Neural progenitor cell (in vitro differentiated cells): ENCODE data around the gene GALNTL6. TPM values are rescaled to one million over a fixed set of nuclear protein-coding genes. Genes with fewer than 3 reads are reported as not detected.

Experiments
- DNase-seq: peaks from one replicate; pipeline ENCODE4 v3.0.0-alpha.2; 2016; ENCODE audit warnings: low spot score
- H2AFZ ChIP-seq: fragments of 200-600 bp; sonication (generic); replicated peaks from 2 replicates; pipeline ENCODE4 v1.6.1; 2016; ENCODE audit warnings: antibody characterized with exemption
- H3F3A ChIP-seq: fragments of 200-600 bp; sonication (generic); 2 replicates; pipeline ENCODE4 v1.6.1; 2016; ENCODE audit warnings: antibody characterized with exemption, low read depth
- H3K27ac ChIP-seq: fragments of 200-600 bp; sonication (generic); 2 replicates; pipeline ENCODE4 v1.5.1; 2016; ENCODE audit warnings: mild to moderate bottlenecking
- H3K27me3 ChIP-seq: fragments of 200-600 bp; sonication (generic); 2 replicates; pipeline ENCODE4 v1.6.1; 2016; ENCODE audit warnings: mild to moderate bottlenecking, moderate library complexity
- H3K36me3 ChIP-seq: fragments of 200-600 bp; sonication (generic); 2 replicates; pipeline ENCODE4 v1.5.1; 2016
- H3K4me1 ChIP-seq: fragments of 200-600 bp; sonication (generic); 2 replicates; pipeline ENCODE4 v1.6.1; 2016; ENCODE audit warnings: mixed run types
- H3K4me2 ChIP-seq: fragments of 200-600 bp; sonication (generic); 2 replicates; pipeline ENCODE4 v1.6.1; 2016
- H3K4me3 ChIP-seq: fragments of 200-600 bp; sonication (generic); 2 replicates; pipeline ENCODE4 v1.5.1; 2016
- H3K79me2 ChIP-seq: fragments of 200-600 bp; sonication (generic); 2 replicates; pipeline ENCODE4 v1.6.1; 2016; ENCODE audit warnings: low read depth
- H3K9ac ChIP-seq: fragments of 200-600 bp; sonication (generic); 2 replicates; pipeline ENCODE4 v1.6.1; 2016
- H3K9me3 ChIP-seq: fragments of 200-600 bp; sonication (generic); 2 replicates; pipeline ENCODE4 v1.5.1; 2016; ENCODE audit warnings: low read depth
- H4K20me1 ChIP-seq: fragments of 200-600 bp; sonication (generic); 2 replicates; pipeline ENCODE4 v1.6.1; 2016; ENCODE audit warnings: low read depth
- H3K27ac Mint-ChIP-seq: 3 replicates; pipeline ENCODE4 v1.8.0; 2021; ENCODE audit warnings: mixed read lengths
- H3K27me3 Mint-ChIP-seq: 2 replicates; pipeline ENCODE4 v1.8.0; 2022; ENCODE audit warnings: low read depth, mild to moderate bottlenecking, inconsistent platforms, moderate library complexity, mixed read lengths; ENCODE audit not compliant: insufficient read depth
- H3K36me3 Mint-ChIP-seq: 3 replicates; pipeline ENCODE4 v1.8.0; 2021; ENCODE audit warnings: mixed read lengths
- H3K4me1 Mint-ChIP-seq: 3 replicates; pipeline ENCODE4 v1.8.0; 2021; ENCODE audit warnings: mixed read lengths
- H3K4me3 Mint-ChIP-seq: 3 replicates; pipeline ENCODE4 v1.8.0; 2021; ENCODE audit warnings: mild to moderate bottlenecking, moderate library complexity, mixed read lengths
- H3K9me3 Mint-ChIP-seq: 3 replicates; pipeline ENCODE4 v1.8.0; 2020; ENCODE audit warnings: mixed read lengths
- EZH2 ChIP-seq: fragments of 200-600 bp; sonication (generic); IDR thresholded peaks from 2 replicates; pipeline ENCODE4 v1.6.1; 2017; ENCODE audit warnings: antibody characterized with exemption, mild to moderate bottlenecking, moderate library complexity
- EZH2phosphoT487 ChIP-seq: fragments of 200-600 bp; sonication (generic); IDR thresholded peaks from 2 replicates; pipeline ENCODE4 v1.6.1; 2017; ENCODE audit warnings: antibody characterized with exemption
- total RNA-seq: library from RNA; depleted of rRNA; stranded (reverse); fragments of >200 nt; gene quantifications from 2 replicates; pipeline ENCODE4 v1.2.3, GENCODE V29; 2015; ENCODE audit warnings: low replicate concordance
- TF ChIP-seq, protein P1 (sequence below): fragments of 200-600 bp; sonication (generic); IDR thresholded peaks from 2 replicates; pipeline ENCODE4 v1.5.1; 2017; ENCODE audit warnings: antibody characterized with exemption, mild to moderate bottlenecking

Gene GALNTL6
- total RNA-seq, 1 donor from 2014 or later = 0.15 TPM

DNA sequence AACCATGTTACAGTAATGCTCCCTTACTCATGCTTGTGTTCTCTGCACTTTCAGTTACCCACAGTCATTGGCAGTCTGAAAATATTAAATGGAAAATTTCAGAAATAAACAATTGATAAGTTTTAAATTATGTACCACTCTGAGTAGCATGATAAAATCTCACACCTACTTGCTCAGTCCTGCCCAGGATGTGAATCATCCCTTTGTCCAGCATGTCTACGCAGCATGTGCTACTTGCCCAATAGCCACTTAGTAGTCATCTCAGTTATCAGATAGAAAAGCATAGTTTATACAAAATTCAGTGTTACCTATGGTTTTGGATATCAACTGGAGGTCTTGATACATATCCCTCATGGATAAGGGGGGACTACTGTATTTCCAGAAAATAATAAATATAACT lies 577.1 kb downstream of the GALNTL6 start:
- no peaks in the 10 kb centered on the region for H3K9me3 ChIP-seq
- H3K9ac ChIP-seq = no peak overlapping the region
- H3F3A ChIP-seq = no peaks in the 10 kb centered on the region
- H3K4me3 Mint-ChIP-seq = no peak overlapping the region
- H2AFZ ChIP-seq = no peak overlapping the region
- H3K9me3 Mint-ChIP-seq = no peaks in the 10 kb centered on the region
- H3K4me1 Mint-ChIP-seq = no peaks in the 10 kb centered on the region
- H3K4me1 ChIP-seq = no peaks in the 10 kb centered on the region
- TF ChIP-seq EZH2 (no peak), EZH2phosphoT487 (no peak)
- TF ChIP-seq, protein P1, sequence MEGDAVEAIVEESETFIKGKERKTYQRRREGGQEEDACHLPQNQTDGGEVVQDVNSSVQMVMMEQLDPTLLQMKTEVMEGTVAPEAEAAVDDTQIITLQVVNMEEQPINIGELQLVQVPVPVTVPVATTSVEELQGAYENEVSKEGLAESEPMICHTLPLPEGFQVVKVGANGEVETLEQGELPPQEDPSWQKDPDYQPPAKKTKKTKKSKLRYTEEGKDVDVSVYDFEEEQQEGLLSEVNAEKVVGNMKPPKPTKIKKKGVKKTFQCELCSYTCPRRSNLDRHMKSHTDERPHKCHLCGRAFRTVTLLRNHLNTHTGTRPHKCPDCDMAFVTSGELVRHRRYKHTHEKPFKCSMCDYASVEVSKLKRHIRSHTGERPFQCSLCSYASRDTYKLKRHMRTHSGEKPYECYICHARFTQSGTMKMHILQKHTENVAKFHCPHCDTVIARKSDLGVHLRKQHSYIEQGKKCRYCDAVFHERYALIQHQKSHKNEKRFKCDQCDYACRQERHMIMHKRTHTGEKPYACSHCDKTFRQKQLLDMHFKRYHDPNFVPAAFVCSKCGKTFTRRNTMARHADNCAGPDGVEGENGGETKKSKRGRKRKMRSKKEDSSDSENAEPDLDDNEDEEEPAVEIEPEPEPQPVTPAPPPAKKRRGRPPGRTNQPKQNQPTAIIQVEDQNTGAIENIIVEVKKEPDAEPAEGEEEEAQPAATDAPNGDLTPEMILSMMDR = no peak
- no peaks in the 10 kb centered on the region for H3K79me2 ChIP-seq
- H3K27me3 ChIP-seq = no peaks in the 10 kb centered on the region
- no peak overlapping the region for H3K27ac ChIP-seq
- H3K27me3 Mint-ChIP-seq = no peaks in the 10 kb centered on the region
- no peaks in the 10 kb centered on the region for H3K36me3 ChIP-seq
- no peak overlapping the region for H3K4me2 ChIP-seq
- no peaks in the 10 kb centered on the region for H3K36me3 Mint-ChIP-seq
- no peak overlapping the region for H3K27ac Mint-ChIP-seq
- H4K20me1 ChIP-seq = no peaks in the 10 kb centered on the region
- no peak overlapping the region for H3K4me3 ChIP-seq
- DNase-seq = no peak

DNA sequence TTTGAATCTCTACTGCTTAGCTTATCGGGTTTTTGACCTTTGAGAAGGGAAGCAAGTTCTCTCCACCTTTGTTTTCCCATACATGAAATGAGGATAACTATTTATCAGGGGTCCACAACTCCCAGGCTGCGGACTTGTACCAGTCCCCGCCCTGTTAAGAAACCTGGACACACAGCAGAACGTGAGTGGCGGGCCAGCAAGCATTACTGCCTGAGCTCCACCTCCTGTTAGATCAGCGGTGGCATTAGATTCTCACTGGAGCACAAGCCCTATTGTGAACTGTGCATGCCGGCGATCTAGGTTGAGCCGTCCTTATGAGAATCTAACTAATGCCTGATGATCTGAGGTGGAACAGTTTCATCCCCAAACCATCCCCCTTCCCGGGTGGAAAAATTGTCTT lies 579.5 kb downstream of the GALNTL6 start:
- no peak for DNase-seq

DNA sequence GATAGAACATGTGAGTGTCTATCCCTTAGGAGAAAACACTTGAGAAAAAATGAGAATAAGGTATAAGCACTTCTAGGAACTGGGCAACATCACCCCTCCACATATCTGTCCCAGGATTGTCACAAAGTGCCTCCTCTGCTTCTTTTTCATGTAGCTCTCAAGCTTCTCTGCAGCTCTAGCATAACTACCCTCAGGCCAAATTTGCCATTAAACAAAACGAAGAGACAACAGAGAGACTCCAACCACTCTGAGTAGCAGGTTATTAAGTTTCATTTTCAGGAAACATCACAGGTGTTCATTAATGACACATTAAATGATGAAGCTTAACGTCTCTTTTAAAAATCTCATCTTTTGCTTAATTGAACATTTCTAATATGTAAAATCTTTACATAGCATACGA lies 580.0 kb downstream of the GALNTL6 start:
- no peaks in the 10 kb centered on the region for H3K79me2 ChIP-seq
- Mint-ChIP-seq H3K36me3 (no peaks in the 10 kb centered on the region), H3K27ac (no peak overlapping the region), H3K4me1 (no peaks in the 10 kb centered on the region), H3K9me3 (no peaks in the 10 kb centered on the region), H3K27me3 (no peaks in the 10 kb centered on the region), H3K4me3 (no peak overlapping the region)
- no peaks in the 10 kb centered on the region for H3K27me3 ChIP-seq
- H4K20me1 ChIP-seq = no peaks in the 10 kb centered on the region
- no peak overlapping the region for H3K4me3 ChIP-seq
- TF ChIP-seq EZH2phosphoT487 (no peak), EZH2 (no peak)
- TF ChIP-seq, protein P1 = no peak
- no peak for DNase-seq
- no peaks in the 10 kb centered on the region for H3K4me1 ChIP-seq
- no peaks in the 10 kb centered on the region for H3K36me3 ChIP-seq
- no peaks in the 10 kb centered on the region for H3K9me3 ChIP-seq
- H3K27ac ChIP-seq = no peak overlapping the region
- no peaks in the 10 kb centered on the region for H3F3A ChIP-seq
- no peak overlapping the region for H3K9ac ChIP-seq
- H3K4me2 ChIP-seq = no peak overlapping the region
- no peak overlapping the region for H2AFZ ChIP-seq

More for the DNA sequence above, 579.5 kb downstream of the GALNTL6 start:
- Mint-ChIP-seq H3K4me3 (no peak overlapping the region), H3K4me1 (no peaks in the 10 kb centered on the region), H3K27ac (no peak overlapping the region), H3K36me3 (no peaks in the 10 kb centered on the region), H3K27me3 (no peaks in the 10 kb centered on the region), H3K9me3 (no peaks in the 10 kb centered on the region)
- Histone ChIP-seq H3F3A (no peaks in the 10 kb centered on the region), H3K27ac (no peak overlapping the region), H3K36me3 (no peaks in the 10 kb centered on the region), H2AFZ (no peak overlapping the region), H3K9ac (no peak overlapping the region), H3K9me3 (no peaks in the 10 kb centered on the region), H3K4me2 (no peak overlapping the region), H3K4me1 (no peaks in the 10 kb centered on the region), H3K4me3 (no peak overlapping the region), H3K79me2 (no peaks in the 10 kb centered on the region), H3K27me3 (no peaks in the 10 kb centered on the region), H4K20me1 (no peaks in the 10 kb centered on the region)
- TF ChIP-seq EZH2 (no peak), EZH2phosphoT487 (no peak)
- TF ChIP-seq, protein P1 = no peak
